GM12891 (cell line): Measurements from ENCODE around the gene GMDS.

ENCODE experiments used
- POLR2A ChIP-seq: IDR thresholded peaks from 2 replicates; pipeline ENCODE4 v1.6.1; 2011; ENCODE audit warnings: low read depth, low read length, control low read depth
- TAF1 ChIP-seq: IDR thresholded peaks from 2 replicates; pipeline ENCODE4 v1.6.1; 2011; ENCODE audit warnings: low read depth, low read length, control low read depth

- TF ChIP-seq POLR2A (no peak), TAF1 (no peak)
These were observed 447.0 kb downstream of the GMDS start for GRCh38 chr6:1798303-1798964.
